SK-N-SH (cell line): ENCODE data around the gene TACSTD2. TPM values are rescaled to one million over a fixed set of nuclear protein-coding genes. Genes with fewer than 3 reads are reported as not detected.

Source experiments
- CTCF ChIA-PET: fragments of 300-600, 350-600 bp; formaldehyde crosslinking; extraction: SDS; loops from one replicate; lab custom pipeline; 2021; lab: Yijun Ruan, JAX
- POLR2A ChIA-PET: fragments of 350-600 bp; sonication (Branson Sonifier 250); formaldehyde crosslinking; extraction: SDS; loops from one replicate; lab custom pipeline; 2020; ENCODE audit warnings: antibody characterized with exemption, inconsistent platforms; lab: Yijun Ruan, JAX
- DNase-seq: peaks from one replicate; pipeline ENCODE4 v3.0.0; 2012
- H2AFZ ChIP-seq: fragments of 200-600 bp; sonication (generic); 2 replicates; pipeline ENCODE4 v1.8.1; 2016; ENCODE audit warnings: antibody characterized with exemption, mild to moderate bottlenecking, low read depth
- H3F3A ChIP-seq: fragments of 200-600 bp; sonication (generic); replicated peaks from 2 replicates; pipeline ENCODE3; 2016; ENCODE audit warnings: antibody characterized with exemption, mild to moderate bottlenecking; ENCODE audit not compliant: insufficient read depth
- H3K27ac ChIP-seq, 2 experiments: fragments of 200-500 bp in 1 of 2; fragments of 200-600 bp in 1 of 2; sonication (Bioruptor generic) in 1 of 2; sonication (generic), shearing (Covaris generic) in 1 of 2; 2 replicates each; pipeline versions ENCODE4 v1.5.1 to v1.6.1; 2014 to 2016; ENCODE audit warnings: low read depth in 2 of 2, inconsistent platforms in 1 of 2, low read length in 1 of 2, mild to moderate bottlenecking in 1 of 2, mixed read lengths in 1 of 2
- H3K27me3 ChIP-seq: fragments of 200-600 bp; sonication (generic), shearing (Covaris generic); 2 replicates; pipeline ENCODE4 v1.6.1; 2016; ENCODE audit warnings: mixed run types; ENCODE audit not compliant: insufficient read depth
- H3K36me3 ChIP-seq, 2 experiments: fragments of 200-500 bp in 1 of 2; fragments of 200-600 bp in 1 of 2; sonication (Bioruptor generic) in 1 of 2; sonication (generic) in 1 of 2; replicated peaks in 1 of 2; 2 replicates each; pipeline versions ENCODE3 to v1.5.1; 2014 to 2016; ENCODE audit warnings: low read length in 1 of 2, mild to moderate bottlenecking in 1 of 2; ENCODE audit not compliant: insufficient read depth in 2 of 2, control insufficient read depth in 1 of 2
- H3K4me1 ChIP-seq, 2 experiments: fragments of 200-500 bp in 1 of 2; fragments of 200-600 bp in 1 of 2; sonication (Bioruptor generic) in 1 of 2; sonication (generic), shearing (Covaris generic) in 1 of 2; 2 replicates each; pipeline versions ENCODE4 v1.5.1 to v1.6.1; 2014 to 2016; ENCODE audit warnings: low read depth in 1 of 2, low read length in 1 of 2, mixed run types in 1 of 2; ENCODE audit not compliant: insufficient read depth in 2 of 2, control insufficient read depth in 1 of 2
- H3K4me2 ChIP-seq: fragments of 200-600 bp; sonication (generic), shearing (Covaris generic); 2 replicates; pipeline ENCODE4 v1.6.1; 2017; ENCODE audit warnings: mixed run types
- H3K4me3 ChIP-seq, 2 experiments: fragments of 200-500 bp in 1 of 2; fragments of 200-600 bp in 1 of 2; sonication (Bioruptor generic) in 1 of 2; sonication (generic), shearing (Covaris generic) in 1 of 2; 2 replicates each; pipeline versions ENCODE4 v1.5.1 to v1.8.1; 2014 to 2016; ENCODE audit warnings: low read depth in 2 of 2, inconsistent platforms in 1 of 2, low read length in 1 of 2, mild to moderate bottlenecking in 1 of 2, mixed read lengths in 1 of 2, moderate library complexity in 1 of 2
- H3K79me2 ChIP-seq: fragments of 200-600 bp; sonication (generic); 2 replicates; pipeline ENCODE4 v1.8.1; 2017; ENCODE audit warnings: mild to moderate bottlenecking; ENCODE audit not compliant: insufficient read depth
- H3K9ac ChIP-seq: fragments of 200-600 bp; sonication (generic); 2 replicates; pipeline ENCODE4 v1.6.1; 2017; ENCODE audit warnings: mixed run types
- H3K9me2 ChIP-seq: fragments of 200-600 bp; sonication (generic); 2 replicates; pipeline ENCODE4 v1.6.1; 2017; ENCODE audit warnings: mixed run types
- H3K9me3 ChIP-seq: fragments of 200-600 bp; sonication (generic); 2 replicates; pipeline ENCODE4 v1.6.1; 2017; ENCODE audit warnings: mixed run types, mild to moderate bottlenecking, moderate library complexity
- H4K20me1 ChIP-seq: fragments of 200-600 bp; sonication (generic); 2 replicates; pipeline ENCODE4 v1.6.1; 2017; ENCODE audit warnings: mild to moderate bottlenecking, mixed run types; ENCODE audit not compliant: insufficient read depth
- ELF1 ChIP-seq: IDR thresholded peaks from 2 replicates; pipeline ENCODE4 v1.4.0; 2012
- FOSL2 ChIP-seq: IDR thresholded peaks from 2 replicates; pipeline ENCODE4 v1.4.0; 2012; ENCODE audit warnings: low read depth, mild to moderate bottlenecking, moderate library complexity, borderline replicate concordance
- GATA2 ChIP-seq: sonication (generic); formaldehyde crosslinking; IDR thresholded peaks from 2 replicates; pipeline ENCODE4 v1.5.0; 2020; ENCODE audit warnings: mild to moderate bottlenecking, missing genetic modification reagents
- IRF3 ChIP-seq: fragments of 150-350 bp; IDR thresholded peaks from 2 replicates; pipeline ENCODE4 v1.6.1; 2016; ENCODE audit warnings: mild to moderate bottlenecking, low read depth, low read length
- NRF1 ChIP-seq: IDR thresholded peaks from 2 replicates; pipeline ENCODE4 v1.6.1; 2012; ENCODE audit warnings: low read depth, mild to moderate bottlenecking, low read length
- POLR2AphosphoS5 ChIP-seq: IDR thresholded peaks from 2 replicates; pipeline ENCODE4 v1.6.1; 2012; ENCODE audit warnings: low read depth, low read length
- SIN3A ChIP-seq: IDR thresholded peaks from 2 replicates; pipeline ENCODE4 v1.6.1; 2012; ENCODE audit warnings: low read depth, mild to moderate bottlenecking, low read length, moderate library complexity, borderline replicate concordance
- SMC3 ChIP-seq: IDR thresholded peaks from 2 replicates; pipeline ENCODE4 v1.6.1; 2012; ENCODE audit warnings: low read depth, low read length, improper control_type of control experiment
- WGBS: methylation state at CpG from one replicate; pipeline ENCODE4 v1.1.6; 2017; ENCODE audit warnings: low lambda C conversion rate; 5-methylcytosine and 5-hydroxymethylcytosine counted together
- polyA plus RNA-seq, 3 experiments: library from polyadenylated mRNA; depleted of rRNA; stranded (reverse); fragments of >200 nt; gene quantifications; 2 replicates each; pipeline ENCODE4 v1.2.3, GENCODE V29; 2012
- TF ChIP-seq, protein P1 (sequence below): IDR thresholded peaks from 2 replicates; pipeline ENCODE4 v1.4.0; 2012; ENCODE audit warnings: low read depth
- TF ChIP-seq, protein P2 (sequence below): fragments of 200-600 bp; sonication (generic); IDR thresholded peaks from 2 replicates; pipeline ENCODE4 v1.6.1; 2017; ENCODE audit warnings: antibody characterized with exemption, mild to moderate bottlenecking, moderate library complexity
- TF ChIP-seq, protein P3 (sequence below): IDR thresholded peaks from 2 replicates; pipeline ENCODE4; 2012

Gene TACSTD2
- polyA plus RNA-seq, 1 of the 3 experiments (the other 2 are of a cell fraction), result 0.02 TPM

- Histone ChIP-seq H3K9ac (no peak overlapping the region), H3K4me3 (no peak overlapping the region), H4K20me1 (no peaks in the 10 kb centered on the region), H3K9me2 (no peaks in the 10 kb centered on the region), H3F3A (peaks cover 11% of the 10 kb centered on the region), H3K36me3 (no peaks in the 10 kb centered on the region), H3K79me2 (no peaks in the 10 kb centered on the region), H2AFZ (no peak overlapping the region), H3K4me2 (no peak overlapping the region), H3K27me3 (no peaks in the 10 kb centered on the region), H3K27ac (peak overlapping the region in 1 of 2 experiments; percentile 53; a peak in 1 of 4 replicates), H3K4me1 (peaks cover 0 to 7% of the 10 kb centered on the region in 2 experiments; a peak in 2 of 4 replicates), H3K9me3 (no peaks in the 10 kb centered on the region)
- ChIA-PET POLR2A (no interaction called here), CTCF (interaction anchor here (0.7 to 4.2 kb wide), 4 partner anchors 33 to 480 kb away, joined by 3 to 13 read pairs (median 5); no protein-coding TSS in a partner anchor)
- WGBS, result 88% methylated on average over 5 of the region's 5 CpGs
- TF ChIP-seq ELF1 (no peak), IRF3 (no peak), NRF1 (no peak), POLR2AphosphoS5 (no peak), SIN3A (no peak), SMC3 (no peak), GATA2 (CRISPR knock-in tag) (no peak), FOSL2 (no peak)
- TF ChIP-seq, protein P1, sequence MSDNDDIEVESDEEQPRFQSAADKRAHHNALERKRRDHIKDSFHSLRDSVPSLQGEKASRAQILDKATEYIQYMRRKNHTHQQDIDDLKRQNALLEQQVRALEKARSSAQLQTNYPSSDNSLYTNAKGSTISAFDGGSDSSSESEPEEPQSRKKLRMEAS, result no peak
- TF ChIP-seq, protein P2, sequence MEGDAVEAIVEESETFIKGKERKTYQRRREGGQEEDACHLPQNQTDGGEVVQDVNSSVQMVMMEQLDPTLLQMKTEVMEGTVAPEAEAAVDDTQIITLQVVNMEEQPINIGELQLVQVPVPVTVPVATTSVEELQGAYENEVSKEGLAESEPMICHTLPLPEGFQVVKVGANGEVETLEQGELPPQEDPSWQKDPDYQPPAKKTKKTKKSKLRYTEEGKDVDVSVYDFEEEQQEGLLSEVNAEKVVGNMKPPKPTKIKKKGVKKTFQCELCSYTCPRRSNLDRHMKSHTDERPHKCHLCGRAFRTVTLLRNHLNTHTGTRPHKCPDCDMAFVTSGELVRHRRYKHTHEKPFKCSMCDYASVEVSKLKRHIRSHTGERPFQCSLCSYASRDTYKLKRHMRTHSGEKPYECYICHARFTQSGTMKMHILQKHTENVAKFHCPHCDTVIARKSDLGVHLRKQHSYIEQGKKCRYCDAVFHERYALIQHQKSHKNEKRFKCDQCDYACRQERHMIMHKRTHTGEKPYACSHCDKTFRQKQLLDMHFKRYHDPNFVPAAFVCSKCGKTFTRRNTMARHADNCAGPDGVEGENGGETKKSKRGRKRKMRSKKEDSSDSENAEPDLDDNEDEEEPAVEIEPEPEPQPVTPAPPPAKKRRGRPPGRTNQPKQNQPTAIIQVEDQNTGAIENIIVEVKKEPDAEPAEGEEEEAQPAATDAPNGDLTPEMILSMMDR, result no peak
- TF ChIP-seq, protein P3, sequence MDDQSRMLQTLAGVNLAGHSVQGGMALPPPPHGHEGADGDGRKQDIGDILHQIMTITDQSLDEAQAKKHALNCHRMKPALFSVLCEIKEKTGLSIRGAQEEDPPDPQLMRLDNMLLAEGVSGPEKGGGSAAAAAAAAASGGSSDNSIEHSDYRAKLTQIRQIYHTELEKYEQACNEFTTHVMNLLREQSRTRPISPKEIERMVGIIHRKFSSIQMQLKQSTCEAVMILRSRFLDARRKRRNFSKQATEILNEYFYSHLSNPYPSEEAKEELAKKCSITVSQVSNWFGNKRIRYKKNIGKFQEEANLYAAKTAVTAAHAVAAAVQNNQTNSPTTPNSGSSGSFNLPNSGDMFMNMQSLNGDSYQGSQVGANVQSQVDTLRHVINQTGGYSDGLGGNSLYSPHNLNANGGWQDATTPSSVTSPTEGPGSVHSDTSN, result no peak
- DNase-seq, result no peak
These were observed 42.4 kb upstream of the TACSTD2 start for GRCh38 chr1:58619286-58620054.
